Colonic mucosa (tissue), 4 donors: ENCODE data around the gene FUT8. TPM values are rescaled to one million over a fixed set of nuclear protein-coding genes. Genes with fewer than 3 reads are reported as not detected.

ENCODE experiments used
- DNase-seq: peaks from one replicate; pipeline ENCODE4 v3.0.0-alpha.2; 2020
- H3K27ac ChIP-seq: fragments of 200-600 bp; one replicate; pipeline ENCODE4 v1.8.0; 2021
- H3K27me3 ChIP-seq: fragments of 200-600 bp; one replicate; pipeline ENCODE4 v1.8.0; 2021
- H3K36me3 ChIP-seq: fragments of 200-600 bp; one replicate; pipeline ENCODE4 v1.8.0; 2021
- H3K4me1 ChIP-seq: fragments of 200-600 bp; one replicate; pipeline ENCODE4 v1.8.0; 2021; ENCODE audit warnings: mild to moderate bottlenecking
- H3K4me3 ChIP-seq: fragments of 200-600 bp; one replicate; pipeline ENCODE4 v1.8.0; 2021
- H3K9ac ChIP-seq, 2 donors: one replicate each; pipeline ENCODE4 v1.7.0; 2013; ENCODE audit warnings: control low read depth in 2 of 2, low read depth in 2 of 2, low read length in 2 of 2
- H3K9me3 ChIP-seq: fragments of 200-600 bp; one replicate; pipeline ENCODE4 v1.8.0; 2021
- CTCF ChIP-seq: fragments of 200-600 bp; IDR thresholded peaks from one replicate; pipeline ENCODE4 v1.8.0; 2022; ENCODE audit warnings: antibody characterized with exemption, mild to moderate bottlenecking
- intact Hi-C: fragments of 100-400 bp; cut with DNase I; formaldehyde crosslinking; loops from one replicate; pipeline ENCODE4 v1.14.1; 2022
- total RNA-seq, 2 donors: library from RNA; stranded (reverse); fragmentation: NEBNext Ultra II Directional in 1 of 2; extraction: Animal tissue kit (Norgen Biotek cat#: 25700) in 1 of 2; gene quantifications; one replicate each; pipeline ENCODE4 v1.2.1, GENCODE V29; 2021
- donor health status: healthy.
- donor health status: DM: no; HTN: no; CAD: no.
- donor health status: DM: no; HTN: no; CAD: no.

The FUT8 gene
- total RNA-seq, 2 donors from 2014 or later = 28.8 to 37.2 TPM

GRCh38 chr14:65581378-65581777 lies 168.8 kb downstream of the FUT8 start:
- no peak for DNase-seq
- Histone ChIP-seq H3K36me3 (no peaks in the 10 kb centered on the region), H3K9me3 (no peaks in the 10 kb centered on the region), H3K4me1 (no peaks in the 10 kb centered on the region), H3K4me3 (no peak overlapping the region), H3K27me3 (no peaks in the 10 kb centered on the region), H3K27ac (no peak overlapping the region), H3K9ac (no peak overlapping the region)
- intact Hi-C loops = loop anchor here (10.0 kb wide), 1 partner anchor 87 kb away; no protein-coding TSS in a partner anchor
- no peak for TF ChIP-seq CTCF

GRCh38 chr14:65581799-65582198 lies 169.3 kb downstream of the FUT8 start:
- H3K36me3 ChIP-seq = no peaks in the 10 kb centered on the region

GRCh38 chr14:65585216-65585615 lies 172.7 kb downstream of the FUT8 start:
- intact Hi-C loops = loop anchor here (10.0 kb wide), 1 partner anchor 90 kb away; no protein-coding TSS in a partner anchor
- no peaks in the 10 kb centered on the region for H3K27me3 ChIP-seq
- TF ChIP-seq CTCF = no peak
- no peak overlapping the region for H3K4me3 ChIP-seq
- no peak overlapping the region for H3K27ac ChIP-seq
- H3K9ac ChIP-seq = no peak overlapping the region
- no peaks in the 10 kb centered on the region for H3K36me3 ChIP-seq
- no peak for DNase-seq
- no peaks in the 10 kb centered on the region for H3K4me1 ChIP-seq
- H3K9me3 ChIP-seq = no peaks in the 10 kb centered on the region

More at GRCh38 chr14:65581799-65582198, 169.3 kb downstream of the FUT8 start:
- H3K9ac ChIP-seq = no peak overlapping the region
- no peaks in the 10 kb centered on the region for H3K27me3 ChIP-seq
- TF ChIP-seq CTCF = no peak
- intact Hi-C loops = loop anchor here (10.0 kb wide), 1 partner anchor 87 kb away; no protein-coding TSS in a partner anchor
- H3K4me1 ChIP-seq = no peaks in the 10 kb centered on the region
- H3K4me3 ChIP-seq = no peak overlapping the region
- no peak for DNase-seq
- H3K27ac ChIP-seq = no peak overlapping the region
- H3K9me3 ChIP-seq = no peaks in the 10 kb centered on the region

GRCh38 chr14:65588426-65589140 lies 176.1 kb downstream of the FUT8 start:
- no peak for DNase-seq
- H3K9ac ChIP-seq = no peak overlapping the region
- H3K4me3 ChIP-seq = no peak overlapping the region
- no peaks in the 10 kb centered on the region for H3K4me1 ChIP-seq
- no peaks in the 10 kb centered on the region for H3K36me3 ChIP-seq
- no peak for TF ChIP-seq CTCF
- H3K27me3 ChIP-seq = no peaks in the 10 kb centered on the region
- H3K9me3 ChIP-seq = no peaks in the 10 kb centered on the region
- H3K27ac ChIP-seq = no peak overlapping the region
- intact Hi-C loops = loop anchor here (10.0 kb wide), 1 partner anchor 94 kb away; no protein-coding TSS in a partner anchor

GRCh38 chr14:65594153-65594881 lies 181.8 kb downstream of the FUT8 start:
- no peak overlapping the region for H3K27ac ChIP-seq

More at GRCh38 chr14:65594153-65594881, 181.8 kb downstream of the FUT8 start:
- intact Hi-C loops = loop anchor here (10.0 kb wide), 1 partner anchor 380 kb away; no protein-coding TSS in a partner anchor
- H3K9ac ChIP-seq = no peak overlapping the region
- no peaks in the 10 kb centered on the region for H3K36me3 ChIP-seq
- H3K27me3 ChIP-seq = no peaks in the 10 kb centered on the region
- no peaks in the 10 kb centered on the region for H3K9me3 ChIP-seq
- no peak overlapping the region for H3K4me3 ChIP-seq
- DNase-seq = peak; percentile 73
- no peak for TF ChIP-seq CTCF
- no peaks in the 10 kb centered on the region for H3K4me1 ChIP-seq
